Tibial artery (tissue), 4 donors: ENCODE measurements around the gene SEC62.

Source experiments
- DNase-seq, 2 donors: peaks; one replicate each; pipeline ENCODE4 v3.0.0-alpha.2; 2019
- H3K27ac ChIP-seq, 2 donors: fragments of 200-600 bp; sonication (generic) in 1 of 2; 1 replicate in 1 of 2; 2 replicates in 1 of 2; pipeline ENCODE4 v1.5.1; 2018 to 2019; ENCODE audit warnings: mild to moderate bottlenecking in 1 of 2
- H3K27me3 ChIP-seq, 2 donors: fragments of 200-600 bp; sonication (generic) in 1 of 2; one replicate each; pipeline versions ENCODE4 v1.5.1 to v1.6.0; 2016 to 2019
- H3K36me3 ChIP-seq, 3 donors: fragments of 200-600 bp; sonication (generic) in 2 of 3; one replicate each; pipeline ENCODE4 v1.5.1; 2016 to 2019; ENCODE audit warnings: mild to moderate bottlenecking in 2 of 3
- H3K4me1 ChIP-seq, 4 donors: fragments of 200-600 bp; sonication (generic) in 2 of 4; 1 replicate in 3 of 4; 2 replicates in 1 of 4; pipeline ENCODE4 v1.5.1; 2016 to 2019
- H3K4me3 ChIP-seq, 2 donors: fragments of 200-600 bp; sonication (generic) in 1 of 2; 1 replicate in 1 of 2; 2 replicates in 1 of 2; pipeline ENCODE4 v1.5.1; 2018 to 2019; ENCODE audit warnings: mild to moderate bottlenecking in 2 of 2
- H3K9me3 ChIP-seq, 3 donors: fragments of 200-600 bp; sonication (generic) in 1 of 3; one replicate each; pipeline ENCODE4 v1.5.1; 2016 to 2019
- CTCF ChIP-seq, 2 experiments: fragments of 200-600 bp in 1 of 2; fragments of 450-650 bp in 1 of 2; IDR thresholded peaks; one replicate each; pipeline ENCODE4 v1.5.1; 2017 to 2019; ENCODE audit warnings: antibody characterized with exemption in 2 of 2, mild to moderate bottlenecking in 1 of 2, moderate library complexity in 1 of 2
- intact Hi-C: fragments of 100-400 bp; cut with DNase I; formaldehyde crosslinking; loops from one replicate; pipeline ENCODE4 v1.15.0; 2023; ENCODE audit warnings: low total_unique reads

SEC62 gene

GRCh38 chr3:169999433-169999832 lies 32.8 kb downstream of the SEC62 start:
- no peaks in the 10 kb centered on the region for H3K27me3 ChIP-seq
- intact Hi-C loops: no loop called here
- DNase-seq: no peak
- no peaks in the 10 kb centered on the region for H3K9me3 ChIP-seq
- no peak overlapping the region for H3K4me3 ChIP-seq
- no peaks in the 10 kb centered on the region for H3K4me1 ChIP-seq
- peaks cover 9 to 26% (median 23%) of the 10 kb centered on the region in 3 donors for H3K36me3 ChIP-seq
- no peak for TF ChIP-seq CTCF (IDR thresholded peaks at IDR 0.05)
- no peak overlapping the region for H3K27ac ChIP-seq

GRCh38 chr3:170000051-170000450 lies 33.4 kb downstream of the SEC62 start:
- Histone ChIP-seq H3K9me3 (no peaks in the 10 kb centered on the region), H3K27ac (no peak overlapping the region), H3K27me3 (no peaks in the 10 kb centered on the region), H3K36me3 (peaks cover 9 to 21% (median 20%) of the 10 kb centered on the region in 3 donors), H3K4me3 (no peak overlapping the region), H3K4me1 (no peaks in the 10 kb centered on the region)
- intact Hi-C loops: no loop called here
- DNase-seq: no peak
- TF ChIP-seq CTCF (IDR thresholded peaks at IDR 0.05): no peak

- Histone ChIP-seq H3K4me3 (no peak overlapping the region), H3K4me1 (no peaks in the 10 kb centered on the region), H3K27ac (no peak overlapping the region), H3K27me3 (no peaks in the 10 kb centered on the region), H3K9me3 (no peaks in the 10 kb centered on the region), H3K36me3 (peaks cover 0 to 4% (median 0%) of the 10 kb centered on the region in 3 donors)
- intact Hi-C loops: no loop called here
- no peak for DNase-seq
- TF ChIP-seq CTCF (IDR thresholded peaks at IDR 0.05): no peak
These were observed 35.6 kb downstream of the SEC62 start for GRCh38 chr3:170002231-170002630.

GRCh38 chr3:170002879-170003278 lies 36.3 kb downstream of the SEC62 start:
- H3K4me1 ChIP-seq: no peaks in the 10 kb centered on the region
- no peak overlapping the region for H3K4me3 ChIP-seq
- peaks cover 0 to 4% (median 0%) of the 10 kb centered on the region in 3 donors for H3K36me3 ChIP-seq
- TF ChIP-seq CTCF (IDR thresholded peaks at IDR 0.05): no peak
- intact Hi-C loops: no loop called here
- DNase-seq: no peak
- no peak overlapping the region for H3K27ac ChIP-seq
- no peaks in the 10 kb centered on the region for H3K9me3 ChIP-seq
- H3K27me3 ChIP-seq: no peaks in the 10 kb centered on the region

GRCh38 chr3:170003881-170004356 lies 37.3 kb downstream of the SEC62 start:
- H3K4me3 ChIP-seq: no peak overlapping the region
- no peak overlapping the region for H3K27ac ChIP-seq
- DNase-seq: no peak
- TF ChIP-seq CTCF (IDR thresholded peaks at IDR 0.05): no peak
- no peaks in the 10 kb centered on the region for H3K27me3 ChIP-seq
- intact Hi-C loops: no loop called here
- no peaks in the 10 kb centered on the region for H3K36me3 ChIP-seq
- no peaks in the 10 kb centered on the region for H3K4me1 ChIP-seq
- no peaks in the 10 kb centered on the region for H3K9me3 ChIP-seq
